ENCODE results near the gene CBLB.
A peak's percentile ranks its signal among the peaks of the same experiment; 100 is the strongest.

The CBLB gene

DNA sequence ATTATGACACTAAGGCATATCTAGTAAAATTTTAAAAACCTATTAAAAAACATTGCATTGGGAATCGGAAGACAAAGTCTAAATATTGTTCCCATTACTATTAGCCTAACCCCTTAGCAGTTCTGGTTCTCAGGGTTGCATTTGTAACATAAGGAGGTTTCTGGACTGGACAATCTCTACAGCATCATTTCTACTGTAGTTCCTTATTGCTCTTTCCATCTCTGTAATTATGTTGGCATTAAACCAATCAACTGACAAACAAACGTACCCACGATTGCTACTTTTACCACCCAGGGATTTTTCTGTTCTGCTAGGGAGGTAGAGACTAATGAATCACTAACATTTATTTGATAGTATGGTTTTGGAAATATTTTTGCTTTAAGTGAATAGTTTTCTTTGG, 190.8 kb downstream of the CBLB start:
- no peak for DNase-seq

DNA sequence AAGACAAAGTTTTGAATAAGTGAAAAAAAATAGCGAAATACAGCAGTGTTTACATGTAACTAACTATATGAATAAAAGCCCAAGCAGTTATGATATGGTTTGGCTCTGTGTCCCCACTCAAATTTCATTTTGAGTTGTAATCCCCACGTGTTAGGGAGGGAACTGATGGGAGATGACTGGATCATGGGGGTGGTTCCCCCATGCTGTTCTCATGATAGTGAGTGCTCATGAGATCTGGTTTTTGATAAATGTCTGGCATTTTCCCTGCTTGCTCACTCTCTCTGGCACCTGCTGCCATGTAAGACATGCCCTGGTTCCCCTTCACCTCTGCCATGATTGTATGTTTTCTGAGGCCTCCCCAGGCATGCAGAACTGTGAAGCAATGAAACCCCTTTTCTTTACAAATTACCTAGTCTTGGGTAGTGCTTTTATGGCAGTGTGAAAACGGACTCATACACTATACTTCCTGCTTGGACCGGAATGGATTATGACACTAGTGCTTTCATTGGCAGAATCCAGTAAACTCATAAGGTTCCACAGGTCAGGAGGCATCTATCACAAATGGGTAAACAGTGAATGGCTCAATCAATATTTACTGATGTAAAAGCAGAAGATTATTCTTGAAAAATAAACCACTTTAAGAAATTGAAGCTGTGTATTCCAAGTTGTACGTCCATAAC, 192.1 kb downstream of the CBLB start:
- no peak for DNase-seq

DNA sequence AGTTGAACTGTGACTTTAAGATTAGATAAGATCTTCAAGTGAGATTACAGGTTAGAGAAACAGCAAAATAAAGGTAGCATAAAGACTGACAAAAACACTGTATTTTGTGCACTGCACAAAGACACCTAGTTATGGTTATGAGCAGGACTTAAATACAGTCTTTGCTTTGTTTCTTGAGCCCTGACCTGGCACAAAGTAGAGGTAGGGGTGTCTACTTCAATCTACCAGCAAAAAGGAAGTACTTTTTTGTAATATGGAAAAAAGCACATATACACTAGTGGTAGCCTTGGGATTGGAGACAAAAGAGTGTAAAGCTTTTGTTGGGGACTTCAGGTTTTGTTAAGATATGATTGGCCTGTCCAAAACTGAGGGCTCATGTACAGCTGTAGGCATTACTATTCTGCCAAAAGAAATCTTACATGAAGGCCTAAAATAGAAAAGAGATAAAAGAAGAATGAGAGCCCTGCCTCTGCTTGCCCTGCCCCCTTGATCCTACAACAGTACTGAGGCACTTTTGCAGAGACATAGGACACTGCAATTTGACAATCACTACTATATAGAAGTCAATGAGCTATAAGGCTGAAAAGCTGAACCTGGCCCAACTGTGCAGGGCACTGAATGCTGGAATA, 194.3 kb downstream of the CBLB start:
- no peak for DNase-seq

DNA sequence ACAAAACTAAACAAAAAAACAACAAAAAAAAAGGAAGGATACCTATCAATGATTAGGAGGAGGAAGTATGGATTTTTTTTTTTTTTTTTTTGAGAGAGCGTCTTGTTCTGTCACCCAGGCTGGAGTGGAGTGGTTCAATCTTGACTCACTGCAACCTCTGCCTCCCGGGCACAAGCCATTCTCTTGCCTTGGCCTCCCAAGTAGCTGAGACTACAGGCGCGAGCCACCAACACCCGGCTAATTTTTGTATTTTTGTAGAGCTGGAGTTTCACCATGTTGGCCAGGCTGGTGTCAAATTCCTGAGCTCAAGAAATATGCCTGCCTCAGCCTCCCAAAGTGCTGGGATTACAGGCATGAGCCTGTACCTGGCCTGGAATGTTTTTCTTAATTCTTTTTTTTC, 195.8 kb downstream of the CBLB start:
- no peak for DNase-seq

DNA sequence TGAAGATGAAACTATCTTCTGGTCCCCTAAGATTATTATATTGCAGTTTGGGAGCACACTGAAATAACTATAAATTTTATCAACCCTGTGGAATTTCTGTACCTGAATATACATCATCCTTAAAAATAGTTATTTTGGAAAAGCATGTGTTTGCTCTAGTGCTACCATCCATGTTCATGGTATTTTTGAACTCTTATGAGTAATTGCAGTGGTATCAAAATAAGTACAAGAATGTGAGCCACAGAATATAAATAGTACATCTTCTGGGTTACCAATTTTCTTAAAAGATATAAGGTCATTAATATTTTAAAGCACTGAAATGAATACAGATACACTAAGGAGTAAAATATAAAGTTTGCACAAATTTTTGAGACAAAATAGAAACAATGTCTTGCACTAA, 206.5 kb downstream of the CBLB start:
- DNase-seq = no peak

DNA sequence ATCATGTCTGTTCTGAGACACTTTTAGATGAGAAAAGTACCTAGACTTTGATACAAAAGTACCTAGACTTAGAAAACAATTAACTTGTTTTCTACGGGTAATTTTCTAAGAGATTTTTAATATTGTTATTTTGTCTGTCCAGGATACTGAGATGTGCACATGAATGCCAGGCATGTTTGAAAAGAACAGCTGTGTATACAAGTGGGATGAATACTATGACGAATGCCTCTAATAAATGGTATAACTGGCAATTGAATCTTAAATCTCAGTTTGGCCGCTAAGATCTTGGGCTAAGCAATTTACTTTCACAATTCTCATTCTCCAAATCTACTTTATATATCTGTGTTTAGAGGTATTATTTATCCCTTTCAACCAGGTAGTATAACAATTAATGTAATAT, 207.4 kb downstream of the CBLB start:
- DNase-seq = no peak

DNA sequence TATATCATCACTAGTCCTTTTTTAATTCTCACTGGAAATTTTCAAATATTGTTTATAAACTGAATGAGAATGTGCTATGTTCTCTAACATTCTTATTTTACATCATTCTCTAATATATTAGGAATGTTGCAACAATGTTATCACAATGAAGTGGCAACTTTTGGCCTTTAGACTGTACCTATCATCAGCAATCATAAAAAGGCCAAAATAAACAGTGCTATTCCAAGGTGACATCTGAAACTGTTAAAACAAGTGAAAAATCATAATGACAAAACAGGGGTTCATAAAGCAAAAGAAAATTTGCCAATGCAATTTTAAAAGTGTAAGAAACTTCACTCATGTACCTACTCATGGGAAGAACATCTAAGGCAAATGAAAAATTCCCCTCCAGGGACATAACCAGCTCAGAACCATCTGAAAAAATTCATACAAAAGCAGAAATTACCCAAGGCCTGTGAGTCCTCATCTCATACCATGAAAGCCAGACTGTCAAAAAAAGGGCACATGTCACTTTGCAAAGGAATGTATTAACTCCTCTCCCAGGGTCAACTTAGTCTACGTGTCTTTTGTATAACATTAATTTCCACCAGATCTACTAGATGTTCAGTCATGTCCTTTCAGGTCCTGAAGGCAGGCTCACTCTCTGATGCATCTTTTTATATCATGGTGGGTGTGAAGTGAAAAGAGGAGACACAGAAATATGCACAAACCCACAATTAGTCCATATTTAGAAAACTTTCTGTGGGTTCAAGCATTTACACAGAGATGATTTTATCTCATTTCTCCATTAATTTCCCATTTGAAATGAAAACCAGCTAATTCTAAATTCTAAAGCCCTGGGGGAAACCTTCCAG, 211.9 kb downstream of the CBLB start:
- no peak for DNase-seq

DNA sequence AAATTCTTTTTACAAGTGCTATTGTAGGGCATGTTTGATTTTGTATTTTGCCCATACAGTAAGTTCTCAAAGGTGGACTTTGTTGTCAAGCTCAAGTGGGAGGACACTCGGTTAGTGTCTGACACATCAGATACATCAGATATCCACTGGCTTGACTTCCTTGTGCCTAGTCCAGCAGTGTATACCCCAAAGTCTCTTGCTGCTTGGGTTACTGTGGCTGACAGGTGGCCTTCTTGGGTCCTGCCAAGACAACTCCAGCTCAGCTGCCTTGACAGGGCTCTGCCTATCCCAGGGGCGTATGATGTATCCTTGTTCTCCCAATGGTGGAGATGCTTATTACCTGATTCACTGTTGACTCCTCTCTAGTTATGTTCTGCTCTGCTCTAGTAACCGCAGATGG, 214.9 kb downstream of the CBLB start:
- DNase-seq = no peak

DNA sequence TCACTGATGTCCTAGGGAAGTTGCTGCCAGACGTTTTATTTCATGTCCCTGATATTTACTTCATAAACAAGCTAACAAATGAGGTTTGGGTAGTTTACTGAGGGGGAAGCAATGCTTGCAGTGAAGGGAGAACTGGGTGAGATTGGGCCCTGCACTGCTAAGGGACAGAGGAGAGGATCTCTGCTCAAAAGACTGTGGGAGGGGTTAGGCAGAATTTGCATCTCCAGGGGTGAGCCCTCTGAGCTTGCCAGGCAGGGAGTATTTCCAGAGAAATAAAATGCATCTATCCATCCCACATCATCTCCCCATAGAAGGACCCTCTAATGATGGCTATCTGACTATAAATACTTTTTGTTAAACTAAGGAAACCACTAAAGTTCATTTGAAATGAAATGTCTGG, 215.6 kb downstream of the CBLB start:
- DNase-seq = peak; percentile 1

DNA sequence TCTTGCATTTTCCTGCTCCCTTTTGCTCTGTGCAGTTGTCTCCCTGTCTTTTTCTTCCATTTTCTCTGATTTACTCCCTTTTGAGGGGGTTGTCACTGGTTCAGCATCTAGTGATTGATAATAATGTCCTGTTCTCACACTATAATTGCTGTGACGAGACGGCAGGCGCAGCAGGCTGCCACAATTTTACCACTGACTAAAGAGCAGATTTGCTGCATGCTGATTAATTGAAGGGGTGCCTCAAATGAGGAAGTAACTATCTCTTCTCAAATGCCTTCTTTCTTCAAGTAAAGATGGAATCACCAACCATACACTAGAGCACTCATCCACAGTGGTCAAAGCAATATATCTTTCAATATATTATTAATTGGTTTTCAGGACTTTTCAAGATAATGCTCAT, 219.3 kb downstream of the CBLB start:
- DNase-seq = peak; percentile 85

DNA sequence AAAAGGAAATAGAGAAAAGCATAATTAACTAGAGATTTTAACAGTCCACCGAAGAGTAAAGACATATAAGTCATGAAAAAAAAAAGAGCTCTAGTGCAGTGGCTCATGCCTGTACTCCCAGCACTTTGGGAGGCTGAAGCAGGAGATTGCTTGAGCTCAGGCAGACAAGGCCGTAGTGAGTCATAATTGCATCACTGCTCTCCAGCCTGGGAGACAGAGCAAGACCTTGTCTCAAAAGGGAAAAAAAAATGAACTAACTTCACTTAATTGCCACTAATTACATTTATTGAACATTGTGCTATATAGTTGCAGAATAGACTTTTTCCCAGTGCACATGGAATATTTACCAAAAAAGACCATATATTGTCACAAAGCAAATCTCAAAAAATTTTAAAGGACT, 221.8 kb downstream of the CBLB start:
- DNase-seq = peak; percentile 77

DNA sequence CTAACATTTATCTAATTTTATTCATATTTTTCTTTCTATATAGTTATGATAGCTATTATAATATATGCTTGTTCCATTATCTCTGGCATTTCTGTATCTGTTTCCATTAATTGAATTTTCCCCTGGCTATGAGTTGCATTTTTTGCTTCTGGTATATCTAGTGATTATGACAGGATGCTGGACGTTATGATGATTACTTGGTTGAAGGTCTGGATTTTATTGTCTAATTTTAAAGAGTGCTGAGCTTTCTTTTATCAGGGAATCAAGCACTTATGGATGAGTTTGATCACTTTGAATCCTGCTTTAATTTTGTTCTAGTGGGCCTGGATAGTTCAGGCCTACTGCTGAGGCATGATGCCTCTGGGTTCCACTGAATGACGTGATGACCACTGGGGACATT, 229.7 kb downstream of the CBLB start:
- no peak for DNase-seq

DNA sequence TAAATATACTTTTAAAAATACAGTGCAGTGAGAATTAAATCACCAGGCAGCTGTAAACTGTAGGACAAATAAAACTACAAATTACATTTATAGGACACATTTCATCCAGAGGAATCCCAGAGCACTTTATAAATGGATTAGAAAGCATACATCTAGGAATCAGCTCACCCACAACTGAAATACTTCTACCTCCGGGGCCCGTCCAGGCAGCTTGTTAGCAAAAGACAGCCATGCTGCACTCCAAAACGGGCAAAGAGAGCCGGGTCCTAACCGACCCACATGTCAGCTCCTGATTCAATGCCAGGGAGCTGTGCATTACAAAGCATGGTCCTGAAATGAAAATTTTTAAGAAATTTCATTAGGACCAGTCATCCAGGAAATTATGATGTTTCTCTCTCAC, 234.1 kb downstream of the CBLB start:
- no peak for DNase-seq

DNA sequence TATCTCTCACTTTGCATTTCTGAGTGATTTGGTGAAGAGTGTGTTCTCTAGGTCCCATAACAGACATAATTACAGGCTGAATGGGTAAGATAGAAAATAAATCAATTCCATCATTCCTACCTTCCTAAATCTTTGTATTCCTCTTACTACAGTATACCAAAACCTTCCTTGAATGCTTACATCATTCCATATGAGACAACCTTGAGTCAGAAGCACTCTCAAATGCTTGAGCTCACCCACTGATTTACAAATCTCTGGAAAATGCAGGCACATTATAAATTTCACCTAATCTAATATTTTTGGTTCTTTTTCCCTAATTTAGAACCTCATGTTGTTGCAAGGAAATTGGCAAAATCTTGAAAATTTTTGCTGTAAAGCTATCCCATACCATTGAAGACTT, 239.1 kb downstream of the CBLB start:
- DNase-seq = no peak

DNA sequence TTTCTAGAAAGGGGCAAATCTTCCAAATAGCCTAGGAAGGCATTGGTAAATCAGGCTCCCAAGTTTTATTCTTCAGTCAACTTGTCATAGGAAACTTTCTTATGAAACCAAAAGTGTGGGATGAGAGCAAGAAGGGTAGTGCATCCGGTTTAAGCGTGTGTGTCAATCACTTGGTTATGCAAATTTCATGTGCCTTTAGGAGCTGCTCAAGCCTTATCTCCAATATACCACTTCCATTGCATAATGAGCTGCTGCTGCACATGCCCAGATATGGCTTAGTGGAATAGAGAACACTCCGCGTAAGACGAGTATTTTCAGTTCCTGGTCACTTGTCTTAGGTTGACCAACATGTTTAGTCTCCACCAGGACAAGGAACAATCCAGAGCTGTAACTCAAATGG, 242.1 kb downstream of the CBLB start:
- no peak for DNase-seq

DNA sequence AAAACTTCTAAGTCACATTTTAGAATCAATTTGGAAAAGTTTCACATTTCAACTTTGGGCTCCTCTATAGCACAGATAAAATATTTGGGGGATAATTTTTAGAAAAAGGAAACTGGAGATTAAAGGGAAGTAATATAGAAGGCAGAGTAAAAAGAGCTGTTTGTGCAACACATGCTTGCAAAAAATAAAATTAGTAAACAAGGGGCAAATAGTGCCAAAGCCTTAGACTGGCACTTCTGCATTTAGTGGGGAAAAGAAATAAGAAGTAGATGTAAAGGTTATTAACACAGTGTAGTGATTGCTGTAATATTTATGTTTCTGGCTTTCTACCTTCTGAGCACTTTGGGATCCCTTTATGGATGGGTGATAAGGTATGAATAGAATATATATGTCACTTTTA, 246.6 kb downstream of the CBLB start:
- DNase-seq = no peak

DNA sequence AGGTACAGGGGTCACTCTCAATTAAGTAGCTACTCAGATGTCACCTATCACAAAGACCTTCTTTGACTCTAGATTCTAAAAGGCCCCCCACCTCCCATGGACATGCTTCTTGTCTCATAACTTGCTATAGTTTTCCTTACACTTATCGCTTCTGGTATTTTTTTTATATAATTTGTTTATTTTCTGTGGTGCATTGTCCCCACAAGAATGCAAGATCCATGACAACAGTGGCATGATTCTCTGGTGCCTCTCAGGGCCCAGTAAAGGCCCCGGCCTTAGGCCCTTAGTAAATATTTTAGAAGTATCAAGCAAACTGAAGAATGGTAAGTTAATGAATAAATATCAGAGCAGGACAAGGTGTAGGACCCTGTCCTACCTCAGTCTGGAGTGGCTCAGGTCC, 248.6 kb downstream of the CBLB start:
- DNase-seq = no peak

DNA sequence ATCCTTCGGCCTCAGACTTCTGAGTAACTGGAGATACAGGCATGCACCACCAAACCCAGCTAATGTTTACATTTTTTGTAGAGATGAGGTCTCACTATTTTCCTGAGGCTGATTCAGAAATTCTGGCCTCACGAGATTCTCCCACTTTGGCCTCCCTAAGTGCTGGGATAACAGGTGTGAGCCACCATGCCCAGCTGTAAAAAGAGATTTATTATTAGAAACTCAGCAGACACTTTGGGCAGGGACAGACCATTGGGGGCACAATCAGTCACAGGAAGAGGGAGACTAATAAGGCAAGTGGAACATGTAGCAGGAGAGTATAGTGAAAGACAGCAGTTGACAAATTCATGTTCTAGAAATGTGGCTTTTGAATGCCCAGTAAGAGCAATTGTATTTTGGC, 249.2 kb downstream of the CBLB start:
- DNase-seq = no peak

DNA sequence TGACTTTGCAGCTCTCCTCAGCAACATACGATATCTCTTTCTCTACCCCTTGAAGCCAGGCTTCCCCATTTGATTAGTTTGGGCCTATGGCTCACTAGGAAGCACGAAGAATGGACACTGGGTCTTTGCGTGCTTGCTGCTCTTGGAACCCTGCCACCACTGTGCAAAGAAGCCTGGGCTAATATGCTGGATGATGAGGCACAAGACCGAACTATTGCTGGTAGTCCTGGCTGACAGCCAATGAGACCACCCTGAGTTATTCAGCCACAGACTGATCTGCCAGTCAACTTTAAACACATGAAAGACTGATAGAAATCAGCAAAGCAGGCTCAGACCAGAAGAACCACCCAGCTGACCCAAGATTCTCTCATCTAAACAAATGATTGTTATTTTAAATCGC, 250.3 kb downstream of the CBLB start:
- DNase-seq = peak; percentile 0

DNA sequence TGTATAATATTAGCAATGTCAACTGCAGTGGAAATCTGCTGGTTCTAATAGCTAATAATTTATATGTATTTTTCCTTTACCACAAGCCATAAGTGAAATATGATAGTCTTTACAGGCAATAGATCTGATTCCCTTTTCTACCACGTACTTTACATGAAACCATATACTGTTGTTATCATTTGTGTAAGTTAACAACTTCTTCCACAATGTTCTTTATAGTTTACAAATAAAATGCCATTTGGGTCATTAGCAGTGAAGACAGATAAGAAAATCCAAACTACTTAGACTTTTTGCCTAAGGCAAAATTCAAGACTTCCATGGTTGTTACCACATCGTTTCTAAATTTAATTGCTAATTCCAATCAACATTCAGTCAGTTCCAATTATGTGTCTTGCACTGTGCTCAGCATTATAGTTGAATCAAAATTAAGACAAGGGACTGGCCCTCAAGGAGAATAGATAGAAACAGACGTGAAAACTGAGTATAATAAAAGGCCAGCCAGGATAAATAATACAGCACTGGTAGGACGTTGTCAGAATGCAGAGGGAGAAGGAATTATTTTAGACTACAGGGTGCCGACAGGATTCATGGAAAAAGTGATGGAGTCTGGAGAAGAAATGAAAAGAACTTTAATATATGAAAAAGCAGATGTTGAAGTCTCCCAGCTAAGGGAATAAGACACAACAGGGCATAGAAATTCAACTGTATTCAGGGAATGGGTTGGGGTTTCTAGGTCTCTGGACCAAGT, 252.3 kb downstream of the CBLB start:
- DNase-seq = no peak

DNA sequence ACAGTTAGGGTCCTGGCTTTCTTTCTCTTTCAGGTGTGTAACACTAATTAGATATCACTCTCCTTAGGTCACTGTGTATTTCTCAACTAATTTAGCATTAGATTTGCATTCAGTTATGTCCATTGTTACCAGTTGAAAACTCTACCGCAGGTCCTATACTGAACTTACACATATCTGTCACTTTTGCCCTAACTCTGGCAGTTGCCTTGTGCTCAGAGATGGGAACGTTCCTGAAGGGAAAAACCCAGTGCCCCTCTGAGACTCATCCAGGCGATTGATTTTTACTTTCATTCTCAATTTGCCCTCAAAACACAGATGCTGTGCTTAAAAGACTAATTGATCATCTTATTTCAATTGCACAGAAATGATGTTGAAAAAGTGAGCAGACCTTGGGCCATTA, 253.0 kb downstream of the CBLB start:
- no peak for DNase-seq

DNA sequence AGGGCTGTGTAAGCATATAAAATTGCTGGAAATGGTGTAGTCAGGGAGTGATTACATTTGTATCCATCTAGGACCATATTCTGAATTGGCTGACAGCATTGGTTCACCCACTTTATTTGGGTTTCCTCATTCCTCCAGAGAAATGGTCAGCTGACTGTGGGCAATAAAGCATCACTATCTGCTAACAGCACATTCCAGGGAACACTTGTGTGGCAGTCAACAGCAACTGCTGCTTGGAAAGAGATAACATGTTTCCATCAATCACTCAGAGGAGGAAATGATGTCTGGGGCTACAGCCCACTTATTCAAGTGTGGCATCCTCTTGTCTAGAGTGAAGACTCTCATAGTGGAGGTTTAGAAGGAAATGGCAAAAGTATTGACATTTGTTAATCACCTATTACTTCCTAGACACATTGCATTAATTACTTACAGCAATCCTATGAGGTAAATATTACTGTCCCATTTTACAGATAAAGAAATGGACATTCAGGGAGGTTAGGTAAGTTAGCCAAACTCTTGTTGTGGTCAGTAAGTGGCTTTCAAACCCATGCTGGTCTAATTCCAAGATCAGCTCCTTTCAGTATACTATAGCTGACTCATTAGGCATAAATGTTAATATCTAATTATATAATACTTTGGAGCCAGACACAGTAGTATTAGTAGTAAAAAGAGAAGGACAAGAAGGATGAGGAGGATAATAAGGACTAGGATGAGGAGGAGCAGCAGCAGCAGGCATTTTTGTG, 254.4 kb downstream of the CBLB start:
- no peak for DNase-seq

DNA sequence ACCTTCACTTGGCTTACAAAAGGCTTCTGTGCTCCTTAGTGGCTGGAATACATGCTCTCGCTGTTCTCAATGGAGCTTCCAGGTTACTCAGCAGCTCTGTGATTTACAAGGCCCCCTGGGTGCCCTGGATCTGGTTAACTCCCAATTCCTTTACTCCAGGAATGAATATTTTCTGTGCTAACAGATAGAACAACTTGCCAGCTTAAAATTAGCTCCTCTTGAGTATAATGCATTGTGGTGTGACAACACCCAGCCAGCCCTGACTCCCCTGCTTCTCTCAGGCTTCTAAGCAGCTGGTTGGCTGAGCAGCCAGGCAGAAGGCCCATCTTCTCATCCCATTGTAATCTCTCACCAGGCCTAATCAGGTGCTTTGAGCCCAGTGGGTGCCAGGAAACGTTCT, 255.7 kb downstream of the CBLB start:
- DNase-seq = peak; percentile 62
